GM19240 (cell line): ENCODE results near the gene ZNF212.
"Not testable (repeated sequence)": the region's sequence is repeated elsewhere in the genome, so short reads cannot be mapped to it uniquely, and the experiment has no call there.

Experiments used
- DNase-seq: peaks from one replicate; pipeline ENCODE4 v3.0.0; 2011; ENCODE audit warnings: low spot score; ENCODE audit not compliant: insufficient read length

Gene ZNF212

GRCh38 chr7:149218469-149219420 is 20.7 kb upstream of the ZNF212 start:
- DNase-seq = no peak

- no peak for DNase-seq
Measured at GRCh38 chr7:149220534-149220933, 18.9 kb upstream of the ZNF212 start.

GRCh38 chr7:149223176-149223575 is 16.3 kb upstream of the ZNF212 start:
- DNase-seq = no peak

- no peak for DNase-seq
Measured at GRCh38 chr7:149223761-149224160, 15.7 kb upstream of the ZNF212 start.

- no peak for DNase-seq
Measured at GRCh38 chr7:149224352-149224751, 15.1 kb upstream of the ZNF212 start.

GRCh38 chr7:149225106-149225505 is 14.3 kb upstream of the ZNF212 start:
- no peak for DNase-seq

GRCh38 chr7:149225656-149226055 is 13.8 kb upstream of the ZNF212 start:
- no peak for DNase-seq

GRCh38 chr7:149226366-149226765 is 13.1 kb upstream of the ZNF212 start:
- DNase-seq = not testable (repeated sequence)

- DNase-seq = no peak
Measured at GRCh38 chr7:149226840-149227494, 12.5 kb upstream of the ZNF212 start.

GRCh38 chr7:149228831-149229471 is 10.5 kb upstream of the ZNF212 start:
- DNase-seq = no peak

- no peak for DNase-seq
Measured at GRCh38 chr7:149229526-149229925, 9.9 kb upstream of the ZNF212 start.

GRCh38 chr7:149232362-149232761 is 7.1 kb upstream of the ZNF212 start:
- no peak for DNase-seq

GRCh38 chr7:149233655-149234204 is 5.7 kb upstream of the ZNF212 start:
- DNase-seq = not testable (repeated sequence)

- DNase-seq = no peak
Measured at GRCh38 chr7:149237502-149237901, 1.9 kb upstream of the ZNF212 start.

GRCh38 chr7:149238051-149238450 is 1.4 kb upstream of the ZNF212 start:
- DNase-seq = no peak

GRCh38 chr7:149240637-149241036 is 1.2 kb downstream of the ZNF212 start:
- DNase-seq = no peak

- no peak for DNase-seq
Measured at GRCh38 chr7:149241696-149242095, 2.2 kb downstream of the ZNF212 start.

- DNase-seq = no peak
Measured at GRCh38 chr7:149245244-149245643, 5.8 kb downstream of the ZNF212 start.

GRCh38 chr7:149245744-149246143 is 6.3 kb downstream of the ZNF212 start:
- DNase-seq = no peak

GRCh38 chr7:149248777-149249176 is 9.3 kb downstream of the ZNF212 start:
- DNase-seq = no peak

GRCh38 chr7:149250151-149250550 is 10.7 kb downstream of the ZNF212 start:
- not testable (repeated sequence) for DNase-seq

GRCh38 chr7:149251518-149251917 is 12.1 kb downstream of the ZNF212 start:
- DNase-seq = not testable (repeated sequence)
